ENCODE measurements around the gene TMEM44.
"Not testable (repeated sequence)": the region's sequence is repeated elsewhere in the genome, so short reads cannot be mapped to it uniquely, and the experiment has no call there.

Gene TMEM44

DNA sequence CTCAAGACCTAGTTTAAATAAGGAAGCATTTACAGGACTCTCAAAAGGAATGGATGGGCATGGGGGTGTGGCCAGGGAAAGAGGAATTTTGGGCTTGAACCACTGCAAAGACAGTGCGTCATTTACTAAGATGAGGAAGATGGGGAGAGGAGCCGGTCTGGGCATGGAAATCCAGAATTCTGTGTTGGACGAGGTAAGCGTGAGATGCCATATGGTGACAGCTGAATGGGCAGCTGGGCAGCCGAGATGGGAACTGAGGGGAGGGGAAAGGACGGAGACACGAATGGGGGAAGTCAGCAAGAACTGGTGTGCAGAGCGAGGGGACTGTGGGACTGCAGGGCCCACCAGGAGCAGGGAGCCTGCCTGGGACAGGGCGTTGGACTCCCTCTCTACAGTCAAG, 24.2 kb downstream of the TMEM44 start:
- no peak for DNase-seq

DNA sequence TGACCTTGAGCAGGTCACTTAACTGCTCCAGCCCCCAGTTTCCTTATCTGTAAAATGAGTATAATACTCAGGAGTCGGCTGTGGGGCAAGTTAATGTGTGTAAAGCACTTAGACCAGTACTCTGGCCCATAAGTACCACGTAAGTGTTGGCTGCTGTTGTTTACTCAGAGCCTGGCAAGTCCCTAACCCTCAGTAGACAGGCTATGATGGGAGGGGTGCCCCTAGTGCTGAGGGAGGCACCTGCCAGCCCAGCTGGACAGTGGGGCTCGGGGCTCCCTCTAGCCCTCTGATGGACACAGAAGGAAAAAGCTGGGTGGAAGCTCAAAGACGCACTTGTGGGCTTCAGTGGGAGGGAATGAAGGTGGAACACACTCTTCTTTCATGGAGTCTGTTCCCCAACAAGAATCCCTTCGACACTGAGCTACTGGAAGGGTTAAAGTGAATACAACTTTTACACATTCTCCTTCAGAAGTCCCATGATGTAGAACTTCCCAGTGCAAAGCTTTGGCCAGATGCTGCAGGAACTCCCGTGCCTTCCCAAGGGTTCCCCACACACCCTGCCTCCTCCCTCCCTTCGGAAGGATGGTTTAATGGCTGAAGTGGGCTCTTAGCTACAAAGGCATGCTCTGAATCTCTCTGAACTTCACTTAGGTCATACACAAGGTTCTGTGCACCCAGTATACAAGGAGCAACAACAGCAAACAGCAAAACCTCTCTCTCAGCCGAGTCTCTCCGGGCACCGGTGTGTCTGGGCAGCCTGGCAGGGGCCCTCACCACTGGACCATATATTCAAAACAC, 25.4 kb downstream of the TMEM44 start:
- DNase-seq: no peak

DNA sequence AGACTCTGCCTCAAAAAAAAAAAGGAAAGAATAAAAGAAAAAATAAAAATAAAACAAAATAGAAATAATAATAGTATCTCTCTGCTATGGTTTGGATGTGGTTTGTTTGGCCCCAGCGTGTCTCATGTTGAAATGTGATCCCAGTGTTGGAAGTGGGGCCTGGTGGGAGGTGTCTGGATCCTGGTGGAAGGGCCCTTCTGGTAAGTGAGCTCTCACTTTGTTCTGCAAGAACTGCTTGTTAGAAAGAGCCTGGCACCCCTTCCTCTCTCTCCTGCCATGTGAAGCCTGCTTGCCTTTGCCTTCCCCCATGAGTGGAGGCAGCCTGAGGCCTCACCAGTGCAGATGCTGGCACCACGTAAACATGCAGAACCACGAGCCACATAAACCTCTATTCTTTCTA, 26.3 kb downstream of the TMEM44 start:
- DNase-seq: no peak

DNA sequence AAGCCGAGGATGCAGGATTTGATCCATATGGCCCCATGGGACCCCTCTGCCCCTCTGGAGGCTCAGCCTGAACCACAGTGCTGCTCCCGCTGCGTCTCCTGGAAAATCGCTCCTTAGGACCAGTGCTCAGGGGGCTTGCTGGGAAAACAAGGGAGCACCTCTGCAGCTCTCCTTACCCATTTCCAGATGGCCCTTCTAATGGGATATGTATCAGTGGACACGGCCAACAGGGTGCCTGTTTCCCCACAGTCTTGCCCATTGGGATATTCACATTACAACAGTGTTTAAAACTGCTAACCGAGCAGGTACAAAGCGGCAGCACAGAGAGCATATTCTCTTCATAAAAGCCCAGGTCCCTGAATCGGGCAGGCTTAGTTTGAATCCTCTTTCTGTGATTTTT, 27.1 kb downstream of the TMEM44 start:
- no peak for DNase-seq

DNA sequence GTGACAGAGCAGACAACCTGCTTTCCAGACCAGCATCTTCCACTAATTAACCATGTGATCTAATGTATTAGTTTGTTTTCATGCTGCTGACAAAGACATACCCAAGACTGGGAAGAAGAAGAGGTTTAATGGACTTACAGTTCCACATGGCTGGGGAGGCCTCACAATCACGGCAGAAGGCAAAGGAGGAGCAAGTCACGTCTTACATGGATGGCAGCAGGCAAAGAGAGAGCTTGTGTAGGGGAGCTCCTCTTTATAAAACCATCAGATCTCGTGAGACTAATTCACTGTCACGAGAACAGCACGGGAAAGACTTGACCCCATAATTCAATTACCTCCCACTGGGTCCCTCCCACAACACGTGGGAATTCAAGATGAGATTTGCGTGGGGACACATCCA, 27.9 kb downstream of the TMEM44 start:
- DNase-seq: not testable (repeated sequence)

DNA sequence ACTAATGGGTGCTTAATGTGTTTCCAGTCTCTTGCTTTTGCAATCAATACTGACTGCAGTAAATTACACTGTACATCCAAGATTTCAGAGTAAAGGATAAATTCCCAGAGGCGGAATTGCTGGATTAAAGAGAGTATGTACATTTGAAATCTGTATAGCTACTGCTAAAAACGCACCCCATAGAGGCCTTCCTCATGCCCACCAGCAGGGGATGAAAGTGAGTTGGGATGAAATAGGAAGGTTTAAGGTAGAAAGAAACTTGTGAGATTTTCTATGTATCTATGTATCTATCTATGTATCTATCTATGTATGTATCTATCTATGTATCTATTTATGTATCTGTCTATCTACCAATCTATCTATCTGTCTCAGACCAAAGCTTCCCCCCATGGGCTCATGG, 28.4 kb downstream of the TMEM44 start:
- DNase-seq: no peak

DNA sequence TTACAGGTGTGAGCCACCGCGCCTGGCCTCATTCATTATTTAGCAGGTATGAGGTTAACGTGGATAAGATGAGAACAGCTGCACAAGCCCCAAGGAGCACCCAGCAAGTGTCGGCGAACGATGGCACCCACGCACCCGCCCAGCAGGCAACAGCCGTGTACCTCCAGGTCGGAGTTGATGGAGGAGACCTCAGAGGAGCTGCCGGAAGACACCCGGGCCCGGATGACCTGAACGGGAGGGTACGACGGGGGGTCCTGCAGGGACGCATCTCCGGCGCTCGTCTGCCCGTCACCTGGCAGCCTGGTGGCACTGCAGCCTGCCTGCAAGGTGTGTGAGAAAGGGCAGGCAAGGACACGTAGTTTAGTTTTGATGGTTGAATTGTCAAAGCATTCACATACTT, 29.1 kb downstream of the TMEM44 start:
- no peak for DNase-seq

DNA sequence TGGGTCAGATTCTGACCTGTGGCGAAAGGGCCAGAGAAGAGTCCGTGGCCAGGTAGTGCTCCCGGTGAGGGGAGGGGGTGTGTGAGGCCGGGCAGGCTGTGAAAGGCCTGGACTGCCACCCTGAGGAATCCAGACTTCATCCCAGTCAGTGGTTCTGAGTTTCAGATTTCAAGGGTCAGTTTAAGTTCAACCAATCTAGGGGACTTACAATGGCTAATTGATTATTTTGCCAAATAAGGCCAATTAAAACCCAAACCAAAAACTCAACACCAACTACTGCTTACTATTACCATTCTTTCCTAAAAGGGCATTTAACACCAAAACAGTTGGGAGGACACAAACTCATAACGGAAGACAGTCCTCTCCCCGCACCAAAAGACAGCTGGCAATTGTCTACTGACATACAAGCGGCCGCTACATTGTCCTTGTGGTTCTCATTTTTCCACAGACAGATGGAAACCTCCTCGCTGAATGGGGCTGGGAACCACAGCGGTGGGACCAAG, 30.5 kb downstream of the TMEM44 start:
- DNase-seq: no peak

DNA sequence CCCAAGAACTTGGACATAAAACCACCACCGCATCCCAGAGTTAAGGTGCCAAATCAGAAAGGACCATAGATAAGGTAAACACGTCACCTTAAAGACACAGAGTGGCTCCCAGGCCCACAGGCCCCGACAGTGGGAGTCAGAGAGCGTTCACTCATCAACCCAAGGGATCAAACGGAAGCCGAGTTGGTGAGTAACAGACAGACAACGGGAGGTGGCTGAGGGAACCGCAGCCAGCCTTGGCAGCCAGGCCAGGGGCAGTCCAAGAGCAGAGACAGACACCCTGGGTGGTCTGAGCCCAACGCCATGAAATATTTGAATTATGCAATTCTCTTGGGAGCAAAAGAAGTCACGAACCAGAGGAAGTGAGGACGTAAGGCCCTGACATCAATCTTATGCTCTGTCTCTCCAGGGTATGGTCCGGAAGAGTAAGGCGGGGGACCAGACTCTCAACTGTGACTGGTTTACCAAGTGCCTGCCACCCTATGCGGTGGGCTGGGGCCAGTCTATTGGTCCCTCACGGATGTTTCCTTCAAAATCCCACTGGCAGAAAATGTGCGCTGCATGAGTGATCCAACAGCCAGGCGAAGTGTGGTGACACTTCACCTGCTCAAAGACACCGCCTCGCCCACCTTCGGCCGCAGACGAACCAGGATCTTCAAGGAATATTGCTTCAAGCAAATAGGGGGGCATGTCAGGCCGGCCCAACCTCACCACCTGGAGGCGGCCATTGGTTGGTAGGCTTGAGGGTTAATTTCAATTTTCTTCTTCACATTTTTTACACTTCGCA, 34.3 kb downstream of the TMEM44 start:
- no peak for DNase-seq

DNA sequence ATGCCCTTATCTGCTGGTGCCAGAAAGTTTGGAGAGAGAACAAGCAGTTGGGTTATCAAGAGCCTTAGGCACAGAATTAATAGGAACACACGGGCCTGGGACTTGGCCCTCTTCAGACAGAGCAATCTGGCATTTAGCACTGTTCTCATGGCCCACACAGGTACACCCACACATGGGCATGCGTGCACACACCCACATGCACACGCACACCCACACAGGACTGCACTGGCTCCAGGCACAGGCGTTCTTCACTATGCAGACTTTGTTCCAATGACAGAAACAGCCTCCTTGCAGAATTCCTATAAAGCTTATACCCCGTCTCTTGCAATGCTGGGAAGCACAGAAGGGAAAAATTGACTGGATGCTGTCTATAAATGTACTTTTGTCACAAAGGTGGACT, 36.3 kb downstream of the TMEM44 start:
- no peak for DNase-seq

DNA sequence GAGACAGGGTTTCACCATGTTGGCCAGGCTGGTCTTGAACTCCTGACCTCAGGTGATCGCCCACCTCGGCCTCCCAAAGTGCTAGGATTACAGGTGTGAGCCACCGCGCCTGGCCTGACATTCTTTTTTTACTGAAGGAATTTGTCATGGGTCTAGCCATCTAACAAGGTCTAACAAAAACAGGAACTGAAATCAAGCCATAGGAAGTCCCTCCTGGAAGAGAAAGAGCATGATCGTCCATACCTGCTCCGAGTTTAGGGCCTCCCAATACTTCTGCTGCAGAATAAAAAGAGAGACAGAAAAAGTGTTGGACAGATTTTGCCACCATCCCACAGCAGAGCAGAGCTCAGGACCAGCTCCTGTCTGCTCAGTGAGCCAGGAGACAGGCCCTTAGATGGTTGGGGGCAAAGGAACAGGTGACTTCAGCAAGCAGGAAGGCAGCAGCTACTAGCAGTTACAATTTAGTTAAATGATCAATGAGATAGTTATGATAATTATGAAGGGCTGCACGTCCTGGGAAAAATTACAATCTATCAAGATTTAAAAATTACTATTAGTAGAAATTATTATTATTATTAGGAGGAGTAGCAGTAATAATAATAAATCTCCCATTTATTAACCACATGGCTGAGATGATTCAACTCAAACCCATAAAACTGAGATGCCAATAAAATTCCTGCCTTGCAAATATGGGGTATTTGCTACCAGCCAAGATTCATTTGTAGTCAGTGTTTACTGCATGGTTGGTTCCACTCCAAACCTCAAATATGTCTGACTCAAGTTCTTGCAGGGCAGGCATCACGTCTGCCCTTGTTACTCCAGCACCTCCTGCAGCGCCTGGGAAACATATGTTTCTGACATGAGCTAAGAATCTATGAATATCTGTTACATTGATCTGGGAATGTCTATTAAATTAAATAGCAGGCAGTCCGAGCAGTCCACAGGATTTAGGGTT, 40.1 kb downstream of the TMEM44 start:
- no peak for DNase-seq

DNA sequence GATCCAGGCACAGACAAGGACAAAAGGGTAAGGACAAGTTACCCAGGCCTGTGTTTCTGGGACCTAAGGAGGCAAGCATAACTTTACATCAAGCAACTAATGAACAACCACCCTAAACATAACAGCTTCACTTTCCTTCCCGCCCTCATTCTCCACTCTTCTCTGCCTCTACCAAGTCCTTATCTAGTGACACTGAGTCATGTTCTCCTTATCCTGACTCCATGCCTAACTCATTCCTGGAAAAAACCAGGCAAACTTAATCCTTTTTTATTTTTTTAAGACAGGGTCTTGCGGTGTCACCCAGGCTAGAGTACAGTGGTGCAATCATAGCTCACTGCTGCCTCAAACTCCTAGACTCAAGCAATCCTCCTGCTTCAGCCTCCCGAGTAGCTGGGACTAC, 44.5 kb downstream of the TMEM44 start:
- no peak for DNase-seq

DNA sequence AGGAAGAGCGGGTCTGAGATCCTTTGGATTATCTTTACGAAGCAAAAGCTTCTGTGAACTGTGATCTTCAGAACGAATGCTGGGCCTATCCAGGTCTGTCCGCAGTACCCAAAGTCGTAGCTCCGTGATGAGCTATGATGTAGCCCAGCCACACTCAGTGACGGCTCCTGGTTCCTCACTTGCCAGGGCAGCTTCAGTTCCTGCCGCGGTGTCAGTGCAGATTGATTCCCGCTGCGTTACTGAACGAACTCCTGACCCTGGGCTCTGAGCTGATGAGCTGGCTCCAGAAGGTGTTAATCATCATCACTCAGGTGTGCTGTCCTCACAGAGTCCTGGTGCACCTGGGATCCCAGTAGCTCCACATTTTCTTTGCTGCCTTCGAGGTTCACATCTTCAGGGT, 45.0 kb downstream of the TMEM44 start:
- no peak for DNase-seq

DNA sequence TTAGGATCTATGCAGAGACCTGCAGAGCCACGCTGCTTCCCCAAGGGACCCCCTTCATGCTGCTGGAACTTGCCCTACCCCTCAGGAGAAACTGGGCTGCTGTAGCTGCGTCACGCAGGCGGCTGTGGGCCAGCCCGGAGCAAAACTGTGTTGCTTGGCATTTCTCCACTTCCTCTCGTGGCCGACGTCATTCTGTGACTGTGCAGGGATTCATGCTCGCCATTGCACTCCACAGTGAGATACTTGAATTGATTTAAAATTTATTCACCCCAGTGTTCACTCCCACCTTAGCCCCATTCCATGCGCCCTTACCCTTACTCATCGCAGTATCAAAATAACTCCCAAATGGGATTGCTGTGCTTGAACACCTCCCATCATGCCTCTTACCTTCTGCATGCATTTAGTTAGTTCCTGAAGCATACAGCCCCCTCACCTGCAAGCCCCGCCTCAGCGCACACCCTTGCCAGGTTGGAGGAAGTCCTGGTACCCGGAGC, 45.7 kb downstream of the TMEM44 start:
- no peak for DNase-seq

DNA sequence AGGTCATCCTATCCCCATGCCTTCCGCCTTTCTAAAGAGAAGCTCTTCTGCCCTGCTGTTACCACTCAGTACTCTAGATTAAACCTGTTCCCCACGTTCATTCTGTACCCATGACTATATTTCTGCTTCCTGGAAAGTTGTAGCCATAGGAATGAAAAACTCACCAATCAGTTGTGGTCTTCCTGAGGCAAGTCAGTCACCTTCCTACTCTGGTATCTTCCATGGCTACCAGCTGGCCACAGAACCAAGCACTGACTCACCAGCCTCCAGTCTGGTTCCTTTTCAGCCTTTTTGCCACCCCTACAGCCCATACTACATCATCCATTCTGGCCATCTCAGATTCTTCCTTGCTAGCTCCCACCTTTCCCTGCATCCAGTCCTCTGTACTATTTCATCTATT, 46.4 kb downstream of the TMEM44 start:
- no peak for DNase-seq

DNA sequence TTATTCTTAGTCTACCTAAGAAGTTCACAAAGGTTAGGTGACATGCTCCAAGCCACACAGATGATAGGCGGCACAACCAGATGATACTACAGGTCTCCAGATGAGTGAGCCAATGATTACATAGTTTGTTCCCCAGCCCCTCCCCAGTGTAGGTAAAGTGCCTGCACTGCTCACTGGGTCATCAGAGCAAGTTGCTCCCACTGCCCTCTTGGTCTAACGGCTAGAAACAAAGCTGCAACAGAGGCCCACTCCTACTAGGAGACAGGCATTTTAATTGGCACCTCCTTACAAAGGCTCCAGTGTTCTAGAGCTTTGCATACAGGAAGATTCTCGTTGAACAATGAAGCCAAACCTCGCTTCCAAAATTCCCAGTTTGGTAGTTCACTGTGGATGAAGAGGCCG, 47.3 kb downstream of the TMEM44 start:
- no peak for DNase-seq

DNA sequence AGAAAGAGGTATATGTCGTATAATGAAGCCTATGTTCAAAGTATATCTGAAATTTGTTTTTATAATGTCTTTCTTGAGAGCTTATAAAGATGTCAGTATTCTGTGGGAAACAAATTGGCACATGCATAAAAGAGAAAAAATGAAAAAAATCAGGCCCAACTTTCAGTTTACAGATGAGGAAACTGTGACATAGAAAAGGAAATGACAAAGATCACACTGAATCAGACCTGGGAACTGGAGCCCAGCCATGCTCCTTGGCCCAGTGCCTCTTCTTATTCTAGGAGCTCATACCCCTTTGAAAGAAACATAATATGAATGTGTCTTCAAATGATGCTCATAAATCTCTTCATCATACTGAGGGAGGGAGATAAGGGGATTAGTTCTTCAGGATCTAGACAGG, 48.4 kb downstream of the TMEM44 start:
- DNase-seq: no peak

DNA sequence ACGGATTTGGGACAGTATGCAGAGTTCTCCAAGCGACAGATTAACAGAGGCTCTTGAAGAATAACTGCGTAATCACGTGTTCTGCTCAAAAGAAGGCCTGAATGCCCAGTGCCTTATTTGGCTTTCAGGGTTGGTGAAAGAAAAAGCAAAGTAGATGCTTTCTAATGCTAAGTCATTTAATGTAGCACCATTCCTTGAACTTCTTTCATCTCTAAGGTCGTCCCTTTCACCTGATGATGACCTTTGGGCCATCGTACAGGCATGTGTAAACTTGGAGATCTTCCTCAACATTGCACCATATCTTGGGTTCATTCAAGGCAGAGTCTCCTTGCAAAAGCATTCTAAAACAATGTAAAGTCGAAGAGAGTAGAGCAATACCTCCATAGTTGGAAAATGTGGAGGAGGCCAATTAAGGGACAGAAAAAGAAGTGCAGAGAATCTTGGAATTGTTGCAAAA, 48.9 kb downstream of the TMEM44 start:
- DNase-seq: no peak

DNA sequence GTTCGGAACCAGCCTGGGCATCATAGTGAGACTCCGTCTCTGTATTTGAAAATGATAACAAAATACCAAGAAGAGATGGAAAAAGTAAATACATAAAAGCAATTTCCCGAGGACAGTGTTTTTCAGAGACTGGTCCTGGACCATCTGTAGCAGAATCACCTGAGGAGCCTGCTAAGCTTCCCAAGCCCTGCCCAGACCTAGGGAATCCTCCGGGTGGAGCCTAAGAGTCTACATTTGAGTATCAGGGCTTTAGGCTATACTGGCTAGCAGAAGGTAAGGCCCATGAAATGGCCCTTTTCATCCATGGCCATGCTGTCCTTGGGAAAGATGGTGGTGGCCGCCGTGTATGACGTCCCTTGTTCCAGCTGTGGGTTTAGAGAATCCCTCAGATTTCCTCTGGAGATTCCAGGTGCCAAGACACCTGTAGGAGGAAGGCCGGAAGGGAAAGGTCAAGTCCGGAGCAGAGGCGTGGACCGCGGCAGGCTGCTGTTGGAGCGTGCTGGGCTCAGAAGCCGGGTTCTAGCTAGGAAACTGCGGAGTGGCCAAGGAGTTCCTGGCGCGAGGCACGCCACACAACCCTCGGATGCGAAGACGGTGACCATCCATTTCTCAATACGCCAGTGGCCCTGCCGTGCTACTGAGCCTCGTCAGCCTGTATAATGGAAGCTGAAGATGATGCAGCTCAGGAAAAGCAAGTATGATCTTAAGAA, 50.9 kb downstream of the TMEM44 start:
- no peak for DNase-seq

DNA sequence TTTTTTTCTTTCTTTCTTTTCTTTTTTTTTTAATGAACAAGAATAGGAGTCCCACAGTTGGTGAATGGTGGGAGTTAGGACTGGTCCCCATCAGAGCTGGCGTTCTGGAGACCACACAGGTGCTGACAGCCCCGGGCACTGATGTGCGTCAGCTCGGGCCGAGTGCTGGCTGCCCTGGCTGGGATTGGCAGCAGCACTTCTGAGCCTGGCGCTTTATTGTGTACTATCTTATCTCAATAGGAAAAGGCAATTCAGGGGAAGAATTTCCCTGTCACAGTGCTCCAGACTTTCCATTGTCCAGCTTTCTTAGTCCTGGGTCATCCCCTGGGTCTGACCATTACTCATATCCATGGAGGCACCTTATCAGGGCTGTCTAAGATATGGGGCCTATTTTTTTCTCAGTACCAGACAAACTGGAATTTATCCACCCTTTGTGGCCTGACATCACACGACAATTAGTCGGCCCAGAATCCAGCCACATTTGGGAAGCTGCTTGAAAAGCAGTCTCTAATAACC, 54.1 kb downstream of the TMEM44 start:
- DNase-seq: no peak

DNA sequence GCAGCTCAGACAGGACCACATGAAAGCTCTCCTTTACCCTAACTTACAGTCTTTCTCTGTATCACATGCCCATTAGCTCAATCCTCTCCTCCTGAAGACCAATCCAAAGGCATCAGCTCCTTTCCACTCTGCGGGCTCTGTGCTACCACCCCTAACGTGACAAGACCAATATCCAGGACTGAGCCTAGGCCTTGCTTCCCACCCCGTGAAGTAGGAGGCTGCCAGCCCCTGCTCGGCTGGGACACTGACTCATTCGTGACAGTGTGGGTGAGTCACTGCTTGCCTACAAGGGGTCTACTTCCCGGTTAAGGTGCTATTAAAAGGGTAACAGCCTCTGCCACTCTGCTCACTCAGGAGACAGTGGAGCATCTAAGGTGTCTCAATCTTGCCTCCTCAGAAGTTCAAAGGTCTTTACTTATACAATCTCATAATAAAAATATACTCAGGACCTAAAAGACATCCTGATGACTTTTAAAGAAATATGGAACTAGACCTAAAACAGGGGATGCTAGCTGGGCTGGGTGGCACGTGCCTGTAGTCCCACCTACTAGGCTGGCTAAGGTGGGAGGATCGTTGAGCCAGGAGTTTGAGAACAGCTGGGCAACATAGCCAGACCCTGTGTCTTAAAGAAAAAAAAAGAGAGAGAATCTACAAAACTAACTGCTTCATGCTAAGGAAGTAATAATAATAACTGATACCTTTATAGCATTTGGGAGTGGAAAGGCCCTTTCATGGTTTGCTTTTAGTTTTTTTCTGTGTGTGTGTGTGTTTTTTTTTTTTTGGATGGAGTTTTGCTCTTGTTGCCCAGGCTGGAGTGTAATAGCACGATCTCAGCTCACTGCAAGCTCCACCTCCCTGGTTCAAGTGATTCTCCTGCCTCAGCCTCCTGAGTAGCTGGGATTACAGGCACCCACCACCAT, 55.0 kb downstream of the TMEM44 start:
- DNase-seq: no peak
